ENCODE results near the gene PALLD.
A peak's percentile ranks its signal among the peaks of the same experiment; 100 is the strongest.

The PALLD gene

GRCh38 chr4:168623011-168623410 is 126.2 kb downstream of the PALLD start:
- DNase-seq (ENCODE audit: low spot score), result no peak

- DNase-seq (ENCODE audit: low spot score), result no peak
Measured at GRCh38 chr4:168623484-168623883, 126.6 kb downstream of the PALLD start.

GRCh38 chr4:168628251-168628650 is 131.4 kb downstream of the PALLD start:
- no peak for DNase-seq (ENCODE audit: low spot score)

GRCh38 chr4:168629566-168629965 is 132.7 kb downstream of the PALLD start:
- DNase-seq (ENCODE audit: low spot score), result no peak

- peak; percentile 38 for DNase-seq (ENCODE audit: low spot score)
Measured at GRCh38 chr4:168630445-168631187, 133.8 kb downstream of the PALLD start.

GRCh38 chr4:168631241-168632162 is 134.7 kb downstream of the PALLD start:
- DNase-seq (ENCODE audit: low spot score), result no peak

GRCh38 chr4:168632301-168632725 is 135.5 kb downstream of the PALLD start:
- no peak for DNase-seq (ENCODE audit: low spot score)

- no peak for DNase-seq (ENCODE audit: low spot score)
Measured at GRCh38 chr4:168633064-168633463, 136.2 kb downstream of the PALLD start.

GRCh38 chr4:168633496-168633895 is 136.6 kb downstream of the PALLD start:
- DNase-seq (ENCODE audit: low spot score), result no peak

GRCh38 chr4:168634276-168634802 is 137.5 kb downstream of the PALLD start:
- DNase-seq (ENCODE audit: low spot score), result no peak

- no peak for DNase-seq (ENCODE audit: low spot score)
Measured at GRCh38 chr4:168636040-168636439, 139.2 kb downstream of the PALLD start.

GRCh38 chr4:168636506-168637196 is 139.8 kb downstream of the PALLD start:
- DNase-seq (ENCODE audit: low spot score), result no peak

GRCh38 chr4:168637872-168638756 is 141.3 kb downstream of the PALLD start:
- no peak for DNase-seq (ENCODE audit: low spot score)

GRCh38 chr4:168639914-168640313 is 143.1 kb downstream of the PALLD start:
- no peak for DNase-seq (ENCODE audit: low spot score)

GRCh38 chr4:168641811-168642140 is 144.9 kb downstream of the PALLD start:
- no peak for DNase-seq (ENCODE audit: low spot score)

- DNase-seq (ENCODE audit: low spot score), result no peak
Measured at GRCh38 chr4:168642591-168642990, 145.7 kb downstream of the PALLD start.

- DNase-seq (ENCODE audit: low spot score), result no peak
Measured at GRCh38 chr4:168643111-168643795, 146.4 kb downstream of the PALLD start.

GRCh38 chr4:168643796-168644159 is 146.9 kb downstream of the PALLD start:
- no peak for DNase-seq (ENCODE audit: low spot score)

GRCh38 chr4:168646001-168646768 is 149.3 kb downstream of the PALLD start:
- DNase-seq (ENCODE audit: low spot score), result no peak
